ENCODE data around the gene KLRF1. TPM values are rescaled to one million over a fixed set of nuclear protein-coding genes. Genes with fewer than 3 reads are reported as not detected.

Gene KLRF1
- total and polyA plus RNA-seq, 12 donors: 0.19 to 2.3 (median 0.40) TPM; not detected in 6

GRCh38 chr12:9888665-9889273 is 61.5 kb downstream of the KLRF1 start:
- Histone ChIP-seq H3K36me3 (no peaks in the 10 kb centered on the region), H3K9me3 (no peaks in the 10 kb centered on the region), H3K27ac (no peak overlapping the region), H3K27me3 (no peaks in the 10 kb centered on the region), H3K4me3 (no peak overlapping the region), H3K4me1 (no peaks in the 10 kb centered on the region)
- ATAC-seq (no peak), DNase-seq (no peak)
- whole genome bisulfite sequencing, 2 donors: 56 to 63% methylated on average over 4 of the region's 4 CpGs
- TF ChIP-seq, protein P1, sequence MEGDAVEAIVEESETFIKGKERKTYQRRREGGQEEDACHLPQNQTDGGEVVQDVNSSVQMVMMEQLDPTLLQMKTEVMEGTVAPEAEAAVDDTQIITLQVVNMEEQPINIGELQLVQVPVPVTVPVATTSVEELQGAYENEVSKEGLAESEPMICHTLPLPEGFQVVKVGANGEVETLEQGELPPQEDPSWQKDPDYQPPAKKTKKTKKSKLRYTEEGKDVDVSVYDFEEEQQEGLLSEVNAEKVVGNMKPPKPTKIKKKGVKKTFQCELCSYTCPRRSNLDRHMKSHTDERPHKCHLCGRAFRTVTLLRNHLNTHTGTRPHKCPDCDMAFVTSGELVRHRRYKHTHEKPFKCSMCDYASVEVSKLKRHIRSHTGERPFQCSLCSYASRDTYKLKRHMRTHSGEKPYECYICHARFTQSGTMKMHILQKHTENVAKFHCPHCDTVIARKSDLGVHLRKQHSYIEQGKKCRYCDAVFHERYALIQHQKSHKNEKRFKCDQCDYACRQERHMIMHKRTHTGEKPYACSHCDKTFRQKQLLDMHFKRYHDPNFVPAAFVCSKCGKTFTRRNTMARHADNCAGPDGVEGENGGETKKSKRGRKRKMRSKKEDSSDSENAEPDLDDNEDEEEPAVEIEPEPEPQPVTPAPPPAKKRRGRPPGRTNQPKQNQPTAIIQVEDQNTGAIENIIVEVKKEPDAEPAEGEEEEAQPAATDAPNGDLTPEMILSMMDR (IDR thresholded peaks at IDR 0.05): no peak
- intact Hi-C loops (cut with DNase I): no loop called here

Other genes with a start within 250 kb of the KLRF1 start
- 1 to 10 TPM in 1 of 10 donors, under 1 TPM in 6, not detected in 3; 0.16 to 1.4 (median 0.19) TPM for gene KLRB1, start 219.6 kb upstream of the KLRF1 start, total RNA-seq
- gene KLRB1, start 219.6 kb upstream of the KLRF1 start, polyA plus RNA-seq: under 1 TPM; 0.16 to 0.44 TPM
- gene CLEC2D, start 157.8 kb upstream of the KLRF1 start, total RNA-seq: 1 to 10 TPM; 1.6 to 9.5 (median 3.2) TPM
- gene CLEC2D, start 157.8 kb upstream of the KLRF1 start, polyA plus RNA-seq: 10 to 100 TPM in 1 of 2 donors, 1 to 10 TPM in 1; 1.2 to 15.6 TPM
- 1 to 10 TPM in 1 of 10 donors, under 1 TPM in 1, not detected in 8; 0.54 to 3.6 TPM for gene CLECL1, start 94.4 kb upstream of the KLRF1 start, total RNA-seq
- gene CLECL1, start 94.4 kb upstream of the KLRF1 start, polyA plus RNA-seq: under 1 TPM in 1 of 2 donors, not detected in 1; 0.25 TPM
- gene CD69, start 66.6 kb upstream of the KLRF1 start, total RNA-seq: 1 to 10 TPM in 3 of 10 donors, under 1 TPM in 5, not detected in 2; 0.17 to 6.2 (median 0.50) TPM
- under 1 TPM; 0.22 to 0.55 TPM for gene CD69, start 66.6 kb upstream of the KLRF1 start, polyA plus RNA-seq
- 10 to 100 TPM in 1 of 10 donors, 1 to 10 TPM in 9; 2.6 to 13.9 (median 3.8) TPM for gene CLEC2B, start 41.9 kb downstream of the KLRF1 start, total RNA-seq
- 10 to 100 TPM in 1 of 2 donors, 1 to 10 TPM in 1; 4.6 to 10.3 TPM for gene CLEC2B, start 41.9 kb downstream of the KLRF1 start, polyA plus RNA-seq
- not detected for gene KLRF2, start 54.0 kb downstream of the KLRF1 start, total RNA-seq
- gene KLRF2, start 54.0 kb downstream of the KLRF1 start, polyA plus RNA-seq: not detected
- not detected for gene CLEC2A, start 104.9 kb downstream of the KLRF1 start, total RNA-seq
- not detected for gene CLEC2A, start 104.9 kb downstream of the KLRF1 start, polyA plus RNA-seq
- 1 to 10 TPM in 4 of 10 donors, under 1 TPM in 5, not detected in 1; 0.20 to 8.9 (median 0.85) TPM for gene CLEC12A, start 143.9 kb downstream of the KLRF1 start, total RNA-seq
- under 1 TPM; 0.66 to 0.94 TPM for gene CLEC12A, start 143.9 kb downstream of the KLRF1 start, polyA plus RNA-seq
- not detected for gene CLEC1B, start 171.6 kb downstream of the KLRF1 start, total RNA-seq
- under 1 TPM in 1 of 2 donors, not detected in 1; 0.04 TPM for gene CLEC1B, start 171.6 kb downstream of the KLRF1 start, polyA plus RNA-seq
- gene CLEC12B, start 183.1 kb downstream of the KLRF1 start, total RNA-seq: under 1 TPM in 1 of 10 donors, not detected in 9; 0.81 TPM
- not detected for gene CLEC12B, start 183.1 kb downstream of the KLRF1 start, polyA plus RNA-seq
- gene CLEC9A, start 203.2 kb downstream of the KLRF1 start, total RNA-seq: under 1 TPM in 3 of 10 donors, not detected in 7; 0.15 to 0.37 (median 0.22) TPM
- under 1 TPM in 1 of 2 donors, not detected in 1; 0.04 TPM for gene CLEC9A, start 203.2 kb downstream of the KLRF1 start, polyA plus RNA-seq

Measured in heart right ventricle (tissue), 16 donors.